ENCODE results near the gene GREB1. TPM values are rescaled to one million over a fixed set of nuclear protein-coding genes. Genes with fewer than 3 reads are reported as not detected.
A peak's percentile ranks its signal among the peaks of the same experiment; 100 is the strongest.

GREB1 gene
- total RNA-seq, 1 experiment from 2014 or later: 0.62 TPM

GRCh38 chr2:11665028-11665427, 131.2 kb downstream of the GREB1 start:
- Histone ChIP-seq H3K36me3 (ENCODE audit: low read depth, low read length) (no peaks in the 10 kb centered on the region), H4K20me1 (ENCODE audit: low read length) (no peaks in the 10 kb centered on the region), H3K4me3 (ENCODE audit: low read length) (no peak overlapping the region), H3K9me3 (ENCODE audit: low read length) (no peaks in the 10 kb centered on the region), H3K27ac (ENCODE audit: low read length) (peak overlapping the region; percentile 32), H3K9me2 (replicated peaks; ENCODE audit: low read length) (no peaks in the 10 kb centered on the region), H2AFZ (ENCODE audit: low read length) (no peak overlapping the region), H3K4me1 (ENCODE audit: insufficient read depth, low read length) (peaks cover 42% of the 10 kb centered on the region), H3K9ac (ENCODE audit: low read length) (no peak overlapping the region), H3K27me3 (ENCODE audit: low read length) (no peaks in the 10 kb centered on the region), H3F3A (ENCODE audit: low read length, unreplicated experiment) (no peaks in the 10 kb centered on the region), H3K79me2 (ENCODE audit: low read length) (no peaks in the 10 kb centered on the region), H3K4me2 (ENCODE audit: low read length) (peak overlapping the region; percentile 44)
- intact Hi-C loops (cut with micrococcal nuclease): no loop called here
- DNase-seq (no peak), ATAC-seq (no peak)
- POLR2A ChIA-PET (ENCODE audit: unreplicated experiment): no interaction called here
- CTCF ChIA-PET: no interaction called here
- TF ChIP-seq, protein P1, sequence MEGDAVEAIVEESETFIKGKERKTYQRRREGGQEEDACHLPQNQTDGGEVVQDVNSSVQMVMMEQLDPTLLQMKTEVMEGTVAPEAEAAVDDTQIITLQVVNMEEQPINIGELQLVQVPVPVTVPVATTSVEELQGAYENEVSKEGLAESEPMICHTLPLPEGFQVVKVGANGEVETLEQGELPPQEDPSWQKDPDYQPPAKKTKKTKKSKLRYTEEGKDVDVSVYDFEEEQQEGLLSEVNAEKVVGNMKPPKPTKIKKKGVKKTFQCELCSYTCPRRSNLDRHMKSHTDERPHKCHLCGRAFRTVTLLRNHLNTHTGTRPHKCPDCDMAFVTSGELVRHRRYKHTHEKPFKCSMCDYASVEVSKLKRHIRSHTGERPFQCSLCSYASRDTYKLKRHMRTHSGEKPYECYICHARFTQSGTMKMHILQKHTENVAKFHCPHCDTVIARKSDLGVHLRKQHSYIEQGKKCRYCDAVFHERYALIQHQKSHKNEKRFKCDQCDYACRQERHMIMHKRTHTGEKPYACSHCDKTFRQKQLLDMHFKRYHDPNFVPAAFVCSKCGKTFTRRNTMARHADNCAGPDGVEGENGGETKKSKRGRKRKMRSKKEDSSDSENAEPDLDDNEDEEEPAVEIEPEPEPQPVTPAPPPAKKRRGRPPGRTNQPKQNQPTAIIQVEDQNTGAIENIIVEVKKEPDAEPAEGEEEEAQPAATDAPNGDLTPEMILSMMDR (conservative IDR thresholded peaks at IDR 0.05; ENCODE audit: low read depth, low read length): no peak
- TF ChIP-seq EZH2 (IDR thresholded peaks at IDR 0.05; ENCODE audit: low read length, unreplicated experiment) (no peak), EZH2phosphoT487 (IDR thresholded peaks at IDR 0.05; ENCODE audit: borderline replicate concordance, low read length) (no peak)
- no TSS peak for BruUV-seq (replicated peaks)

DNA sequence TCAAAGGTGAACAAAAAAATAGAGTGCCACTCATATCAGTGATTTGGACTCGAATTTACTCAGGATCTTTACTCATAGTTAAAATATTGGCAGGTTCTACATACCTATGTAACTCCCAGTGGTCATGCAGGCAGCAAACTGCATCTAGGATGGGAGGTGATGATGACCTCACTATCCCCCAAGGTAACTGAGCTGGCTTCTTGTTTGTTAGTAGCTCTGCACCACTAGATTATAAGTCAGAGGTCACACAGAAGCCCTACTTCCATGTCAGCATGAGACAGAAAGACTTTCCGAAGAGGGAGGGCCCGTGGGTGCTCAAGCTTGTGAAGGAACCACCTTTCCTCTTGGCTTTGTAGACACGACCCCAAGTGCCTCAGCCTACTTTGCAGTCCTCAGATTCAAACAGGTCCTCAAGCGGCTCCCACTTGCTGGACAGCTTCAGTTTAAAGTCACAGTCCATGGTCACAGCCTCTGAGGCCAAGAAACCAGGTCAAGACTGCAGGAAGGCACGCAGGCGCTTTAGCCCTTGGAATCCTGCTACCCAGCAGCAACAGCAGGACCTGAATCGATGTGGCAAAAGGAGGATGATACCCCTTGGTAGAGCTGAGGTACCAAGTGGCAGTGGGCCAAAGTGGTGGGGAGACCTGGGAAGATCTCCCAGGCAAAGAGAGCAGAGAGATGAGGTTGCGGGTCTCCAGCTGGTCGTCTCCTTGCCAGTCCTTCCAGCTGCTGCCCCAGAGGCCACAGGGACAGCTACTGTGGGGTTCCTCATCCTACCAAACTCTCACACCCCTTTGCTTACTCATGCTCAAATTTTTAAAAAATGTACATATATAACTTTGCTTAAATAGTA, 131.9 kb downstream of the GREB1 start:
- peak; percentile 80 for DNase-seq
- no peaks in the 10 kb centered on the region for H4K20me1 ChIP-seq (ENCODE audit: low read length)
- H3F3A ChIP-seq (ENCODE audit: low read length, unreplicated experiment): no peaks in the 10 kb centered on the region
- no peaks in the 10 kb centered on the region for H3K79me2 ChIP-seq (ENCODE audit: low read length)
- BruUV-seq (replicated peaks): no TSS peak
- H3K4me1 ChIP-seq (ENCODE audit: insufficient read depth, low read length): peaks cover 42% of the 10 kb centered on the region
- intact Hi-C loops (cut with micrococcal nuclease): no loop called here
- no peaks in the 10 kb centered on the region for H3K27me3 ChIP-seq (ENCODE audit: low read length)
- ChIA-PET CTCF (no interaction called here), POLR2A (ENCODE audit: unreplicated experiment) (no interaction called here)
- TF ChIP-seq, protein P1 (conservative IDR thresholded peaks at IDR 0.05; ENCODE audit: low read depth, low read length): no peak
- TF ChIP-seq EZH2phosphoT487 (IDR thresholded peaks at IDR 0.05; ENCODE audit: borderline replicate concordance, low read length) (no peak), EZH2 (IDR thresholded peaks at IDR 0.05; ENCODE audit: low read length, unreplicated experiment) (no peak)
- no peaks in the 10 kb centered on the region for H3K9me3 ChIP-seq (ENCODE audit: low read length)
- ATAC-seq: no peak; the same call in 1 of the 2 replicates
- H3K36me3 ChIP-seq (ENCODE audit: low read depth, low read length): no peaks in the 10 kb centered on the region
- peak overlapping the region; percentile 44 for H3K4me2 ChIP-seq (ENCODE audit: low read length)
- no peak overlapping the region for H3K4me3 ChIP-seq (ENCODE audit: low read length)
- H2AFZ ChIP-seq (ENCODE audit: low read length): no peak overlapping the region
- H3K9me2 ChIP-seq (replicated peaks; ENCODE audit: low read length): no peaks in the 10 kb centered on the region
- no peak overlapping the region for H3K9ac ChIP-seq (ENCODE audit: low read length)
- peak overlapping the region; percentile 56 for H3K27ac ChIP-seq (ENCODE audit: low read length)

GRCh38 chr2:11667194-11667593, 133.3 kb downstream of the GREB1 start:
- intact Hi-C loops (cut with micrococcal nuclease): no loop called here
- TF ChIP-seq, protein P1 (conservative IDR thresholded peaks at IDR 0.05; ENCODE audit: low read depth, low read length): no peak
- TF ChIP-seq EZH2 (IDR thresholded peaks at IDR 0.05; ENCODE audit: low read length, unreplicated experiment) (no peak), EZH2phosphoT487 (IDR thresholded peaks at IDR 0.05; ENCODE audit: borderline replicate concordance, low read length) (no peak)
- Histone ChIP-seq H4K20me1 (ENCODE audit: low read length) (no peaks in the 10 kb centered on the region), H3K4me3 (ENCODE audit: low read length) (no peak overlapping the region), H3K27me3 (ENCODE audit: low read length) (no peaks in the 10 kb centered on the region), H3K4me2 (ENCODE audit: low read length) (no peak overlapping the region), H3K27ac (ENCODE audit: low read length) (no peak overlapping the region), H3K9me3 (ENCODE audit: low read length) (no peaks in the 10 kb centered on the region), H3K4me1 (ENCODE audit: insufficient read depth, low read length) (peaks cover 42% of the 10 kb centered on the region), H3K36me3 (ENCODE audit: low read depth, low read length) (no peaks in the 10 kb centered on the region), H2AFZ (ENCODE audit: low read length) (no peak overlapping the region), H3F3A (ENCODE audit: low read length, unreplicated experiment) (no peaks in the 10 kb centered on the region), H3K9me2 (replicated peaks; ENCODE audit: low read length) (no peaks in the 10 kb centered on the region), H3K9ac (ENCODE audit: low read length) (no peak overlapping the region), H3K79me2 (ENCODE audit: low read length) (no peaks in the 10 kb centered on the region)
- no peak for ATAC-seq
- POLR2A ChIA-PET (ENCODE audit: unreplicated experiment): no interaction called here
- no TSS peak for BruUV-seq (replicated peaks)
- no peak for DNase-seq
- CTCF ChIA-PET: no interaction called here
